SJSA1 (cell line): ENCODE measurements around the gene ZG16B. TPM values are rescaled to one million over a fixed set of nuclear protein-coding genes. Genes with fewer than 3 reads are reported as not detected.

Source experiments
- DNase-seq, 2 experiments: peaks; one replicate each; pipeline ENCODE4 v3.0.0-alpha.2; 2015 to 2020; ENCODE audit warnings: low spot score in 2 of 2, low read depth in 1 of 2
- H3K27ac ChIP-seq: fragments of 250-450 bp; sonication (Bioruptor Pico); 2 replicates; pipeline ENCODE4 v1.5.1; 2020; ENCODE audit warnings: mild to moderate bottlenecking, moderate library complexity
- H3K27me3 ChIP-seq: fragments of 250-450 bp; sonication (Bioruptor Pico); replicated peaks from 2 replicates; pipeline ENCODE4 v1.5.1; 2020; ENCODE audit warnings: mild to moderate bottlenecking, moderate library complexity
- H3K36me3 ChIP-seq: fragments of 250-450 bp; sonication (Bioruptor Pico); 2 replicates; pipeline ENCODE4 v1.5.1; 2020; ENCODE audit warnings: mild to moderate bottlenecking
- H3K4me1 ChIP-seq: fragments of 250-450 bp; sonication (Bioruptor Pico); replicated peaks from 2 replicates; pipeline ENCODE4 v1.6.1; 2021; ENCODE audit warnings: mild to moderate bottlenecking
- H3K4me3 ChIP-seq: fragments of 250-450 bp; sonication (Bioruptor Pico); 2 replicates; pipeline ENCODE4 v1.5.1; 2020; ENCODE audit warnings: mild to moderate bottlenecking
- H3K9me3 ChIP-seq: fragments of 250-450 bp; sonication (Bioruptor Pico); replicated peaks from 2 replicates; pipeline ENCODE4 v1.5.1; 2020; ENCODE audit warnings: mild to moderate bottlenecking
- total RNA-seq: library from RNA; depleted of rRNA; stranded (reverse); fragments of >200 nt; shearing (Covaris generic); gene quantifications from 2 replicates; pipeline ENCODE4 v1.2.3, GENCODE V29; 2014

The ZG16B gene
- total RNA-seq, 1 experiment from 2014 or later, result 0.11 TPM

GRCh38 chr16:2836646-2837508 lies 6.8 kb downstream of the ZG16B start:
- no peak for DNase-seq
- no peaks in the 10 kb centered on the region for H3K36me3 ChIP-seq
- H3K4me3 ChIP-seq, result no peak overlapping the region
- no peaks in the 10 kb centered on the region for H3K9me3 ChIP-seq
- H3K4me1 ChIP-seq, result peaks cover 25% of the 10 kb centered on the region
- no peaks in the 10 kb centered on the region for H3K27me3 ChIP-seq
- H3K27ac ChIP-seq, result no peak overlapping the region

GRCh38 chr16:2838928-2839327 lies 8.8 kb downstream of the ZG16B start:
- Histone ChIP-seq H3K36me3 (no peaks in the 10 kb centered on the region), H3K4me1 (peaks cover 25% of the 10 kb centered on the region), H3K27me3 (no peaks in the 10 kb centered on the region), H3K9me3 (no peaks in the 10 kb centered on the region), H3K4me3 (no peak overlapping the region), H3K27ac (no peak overlapping the region)
- peak; percentile 53 to 78 for DNase-seq

GRCh38 chr16:2839650-2840450 lies 9.7 kb downstream of the ZG16B start:
- Histone ChIP-seq H3K36me3 (no peaks in the 10 kb centered on the region), H3K9me3 (no peaks in the 10 kb centered on the region), H3K4me3 (no peak overlapping the region), H3K27ac (no peak overlapping the region), H3K27me3 (no peaks in the 10 kb centered on the region), H3K4me1 (peaks cover 25% of the 10 kb centered on the region)
- no peak for DNase-seq

GRCh38 chr16:2840914-2841313 lies 10.8 kb downstream of the ZG16B start:
- DNase-seq, result no peak
- no peak overlapping the region for H3K27ac ChIP-seq
- H3K4me1 ChIP-seq, result peaks cover 17% of the 10 kb centered on the region
- H3K27me3 ChIP-seq, result no peaks in the 10 kb centered on the region
- no peak overlapping the region for H3K4me3 ChIP-seq
- H3K9me3 ChIP-seq, result no peaks in the 10 kb centered on the region
- no peaks in the 10 kb centered on the region for H3K36me3 ChIP-seq

- 0 out of 2 replicates have a peak, but pooled peaks cover 3% of the 10 kb centered on the region for H3K27me3 ChIP-seq
- H3K9me3 ChIP-seq, result no peaks in the 10 kb centered on the region
- H3K4me3 ChIP-seq, result no peak overlapping the region
- DNase-seq, result no peak
- H3K27ac ChIP-seq, result no peak overlapping the region
- no peaks in the 10 kb centered on the region for H3K36me3 ChIP-seq
- H3K4me1 ChIP-seq, result peaks cover 14% of the 10 kb centered on the region
These were observed 11.7 kb downstream of the ZG16B start for GRCh38 chr16:2841606-2842339.

- H3K4me3 ChIP-seq, result no peak overlapping the region
- H3K4me1 ChIP-seq, result peaks cover 15% of the 10 kb centered on the region
- no peak for DNase-seq
- H3K9me3 ChIP-seq, result no peaks in the 10 kb centered on the region
- no peak overlapping the region for H3K27ac ChIP-seq
- 0 out of 2 replicates have a peak, but pooled peaks cover 3% of the 10 kb centered on the region for H3K27me3 ChIP-seq
- H3K36me3 ChIP-seq, result no peaks in the 10 kb centered on the region
These were observed 12.4 kb downstream of the ZG16B start for GRCh38 chr16:2842340-2843000.

- Histone ChIP-seq H3K4me1 (peaks cover 15% of the 10 kb centered on the region), H3K4me3 (no peak overlapping the region), H3K36me3 (no peaks in the 10 kb centered on the region), H3K27ac (no peak overlapping the region), H3K9me3 (no peaks in the 10 kb centered on the region), H3K27me3 (0 out of 2 replicates have a peak, but pooled peaks cover 3% of the 10 kb centered on the region)
- no peak for DNase-seq
These were observed 13.4 kb downstream of the ZG16B start for GRCh38 chr16:2843526-2843925.

- peaks cover 7% of the 10 kb centered on the region for H3K27me3 ChIP-seq
These were observed 15.0 kb downstream of the ZG16B start for GRCh38 chr16:2845116-2845515.

GRCh38 chr16:2846511-2847310 lies 16.6 kb downstream of the ZG16B start:
- H3K36me3 ChIP-seq, result no peaks in the 10 kb centered on the region
- peak in 1 of 2 experiments; percentile 28 for DNase-seq
- H3K4me1 ChIP-seq, result peaks cover 11% of the 10 kb centered on the region
- no peak overlapping the region for H3K4me3 ChIP-seq
- H3K9me3 ChIP-seq, result no peaks in the 10 kb centered on the region
- peaks cover 7% of the 10 kb centered on the region for H3K27me3 ChIP-seq
- H3K27ac ChIP-seq, result no peak overlapping the region; the same call in 1 of the 2 replicates

More at GRCh38 chr16:2845116-2845515, 15.0 kb downstream of the ZG16B start:
- Histone ChIP-seq H3K27ac (no peak overlapping the region), H3K9me3 (no peaks in the 10 kb centered on the region), H3K4me3 (no peak overlapping the region), H3K36me3 (no peaks in the 10 kb centered on the region), H3K4me1 (peaks cover 11% of the 10 kb centered on the region)
- no peak for DNase-seq

- Histone ChIP-seq H3K36me3 (no peaks in the 10 kb centered on the region), H3K9me3 (peaks cover 9% of the 10 kb centered on the region; the same call in 1 of the 2 replicates), H3K4me3 (no peak overlapping the region), H3K27ac (no peak overlapping the region), H3K4me1 (peaks cover 11% of the 10 kb centered on the region), H3K27me3 (peaks cover 7% of the 10 kb centered on the region)
- DNase-seq, result no peak
These were observed 19.0 kb downstream of the ZG16B start for GRCh38 chr16:2848933-2849725.

GRCh38 chr16:2852003-2852730 lies 22.1 kb downstream of the ZG16B start:
- peaks cover 3% of the 10 kb centered on the region for H3K27me3 ChIP-seq

More at GRCh38 chr16:2852003-2852730, 22.1 kb downstream of the ZG16B start:
- DNase-seq, result no peak
- Histone ChIP-seq H3K9me3 (peaks cover 9% of the 10 kb centered on the region; the same call in 1 of the 2 replicates), H3K4me3 (no peak overlapping the region), H3K4me1 (peaks cover under 1% of the 10 kb centered on the region), H3K27ac (no peak overlapping the region), H3K36me3 (no peaks in the 10 kb centered on the region)
